Thyroid gland (tissue), 4 donors: ENCODE data around the gene NFIA. TPM values are rescaled to one million over a fixed set of nuclear protein-coding genes. Genes with fewer than 3 reads are reported as not detected.

Experiments
- DNase-seq, 2 donors: peaks; one replicate each; pipeline ENCODE4 v3.0.0-alpha.2; 2019
- H3K27ac ChIP-seq, 3 donors: fragments of 200-600 bp; sonication (generic); 1 replicate in 2 of 3; 2 replicates in 1 of 3; pipeline ENCODE4 v1.5.1; 2016 to 2019; ENCODE audit warnings: mild to moderate bottlenecking in 1 of 3, moderate library complexity in 1 of 3
- H3K27me3 ChIP-seq: fragments of 200-600 bp; sonication (generic); one replicate; pipeline ENCODE4 v1.5.1; 2019
- H3K36me3 ChIP-seq, 2 donors: fragments of 200-600 bp; sonication (generic); one replicate each; pipeline ENCODE4 v1.5.1; 2016 to 2019
- H3K4me1 ChIP-seq, 2 donors: fragments of 200-600 bp; sonication (generic); one replicate each; pipeline ENCODE4 v1.5.1; 2017 to 2019
- H3K4me3 ChIP-seq, 3 donors: fragments of 200-600 bp; sonication (generic); replicated peaks in 1 of 3; 1 replicate in 2 of 3; 2 replicates in 1 of 3; pipeline ENCODE4 v1.5.1; 2016; ENCODE audit warnings: mild to moderate bottlenecking in 1 of 3
- H3K9me3 ChIP-seq: fragments of 200-600 bp; sonication (generic); one replicate; pipeline ENCODE4 v1.5.1; 2017
- CTCF ChIP-seq, 6 experiments: fragments of 200-600 bp in 3 of 6; fragments of 450-650 bp in 3 of 6; sonication (generic) in 3 of 6; IDR thresholded peaks; one replicate each; pipeline ENCODE4 v1.5.1; 2016 to 2019; ENCODE audit warnings: antibody characterized with exemption in 6 of 6, mild to moderate bottlenecking in 2 of 6, inconsistent platforms in 1 of 6, moderate library complexity in 1 of 6
- POLR2A ChIP-seq, 2 donors: fragments of 450-650 bp; IDR thresholded peaks; one replicate each; pipeline ENCODE4 v1.6.1; 2017; ENCODE audit warnings: antibody characterized with exemption in 2 of 2, mild to moderate bottlenecking in 2 of 2, moderate library complexity in 1 of 2
- WGBS, 2 donors: methylation state at CpG; one replicate each; pipeline ENCODE4 v1.1.5; 2017; 5-methylcytosine and 5-hydroxymethylcytosine counted together
- intact Hi-C: fragments of 100-400 bp; cut with DNase I; formaldehyde crosslinking; loops from one replicate; pipeline ENCODE4 v1.15.1; 2023
- total RNA-seq, 4 donors: library from RNA; depleted of rRNA; stranded (reverse); fragments of >200 nt; gene quantifications; one replicate each; pipeline ENCODE4 v1.2.3, GENCODE V29; 2016

NFIA gene
- total RNA-seq, 4 donors from 2014 or later: 105 to 149 (median 118) TPM

DNA sequence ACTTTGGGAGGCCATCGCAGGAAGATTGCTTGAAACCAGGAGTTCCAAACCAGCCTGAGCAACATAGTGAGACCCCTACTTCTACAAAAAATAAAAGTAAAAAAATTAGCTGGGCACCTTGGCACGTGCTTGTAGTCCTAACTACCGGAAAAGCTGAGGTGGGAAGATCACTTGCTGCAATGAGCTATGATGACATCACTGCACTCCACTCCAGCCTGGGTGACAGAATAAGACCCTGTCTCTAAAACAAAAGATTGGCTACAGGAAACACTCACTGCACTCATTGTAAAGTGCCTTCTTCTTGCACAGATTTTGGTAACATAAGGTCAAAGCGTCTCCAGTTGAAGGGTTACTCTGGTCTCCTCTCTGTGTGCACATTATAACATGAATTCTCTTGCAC is 336.8 kb downstream of the NFIA start:
- intact Hi-C loops: no loop called here
- H3K36me3 ChIP-seq: no peaks in the 10 kb centered on the region
- no peak for DNase-seq
- 85 to 94% methylated on average over 4 of the region's 4 CpGs for WGBS, 2 donors
- H3K4me3 ChIP-seq: no peak overlapping the region
- peaks cover 11% of the 10 kb centered on the region in 2 donors for H3K4me1 ChIP-seq
- H3K27me3 ChIP-seq: no peaks in the 10 kb centered on the region
- H3K9me3 ChIP-seq: no peaks in the 10 kb centered on the region
- no peak overlapping the region for H3K27ac ChIP-seq
- TF ChIP-seq CTCF (IDR thresholded peaks at IDR 0.05) (no peak), POLR2A (IDR thresholded peaks at IDR 0.05) (no peak)

DNA sequence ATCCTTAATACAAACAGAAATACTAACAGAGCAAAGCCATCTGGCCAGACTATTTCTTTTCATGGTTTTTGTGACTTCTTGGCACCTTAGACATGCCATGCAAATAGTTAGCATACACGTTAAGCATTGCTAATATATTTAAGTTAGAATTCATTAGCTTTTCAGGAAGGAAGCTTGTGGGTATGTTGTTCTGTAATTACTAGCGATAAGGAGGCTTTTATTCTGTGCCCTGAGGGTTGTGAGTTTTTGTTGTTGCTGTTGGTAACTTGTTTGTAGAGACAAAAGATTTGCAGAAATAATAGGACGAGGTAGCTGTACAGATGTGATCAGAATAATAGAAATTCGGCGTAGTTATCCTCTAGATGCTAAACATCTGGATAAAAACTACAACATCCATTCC is 337.3 kb downstream of the NFIA start:
- Histone ChIP-seq H3K36me3 (no peaks in the 10 kb centered on the region), H3K4me1 (peaks cover 12 to 13% of the 10 kb centered on the region in 2 donors), H3K27ac (no peak overlapping the region), H3K4me3 (no peak overlapping the region), H3K27me3 (no peaks in the 10 kb centered on the region), H3K9me3 (no peaks in the 10 kb centered on the region)
- DNase-seq: no peak
- intact Hi-C loops: no loop called here
- no peak for TF ChIP-seq POLR2A (IDR thresholded peaks at IDR 0.05)
- TF ChIP-seq CTCF (IDR thresholded peaks at IDR 0.05): no peak
- 82 to 84% methylated on average over 5 of the region's 5 CpGs for WGBS, 2 donors

DNA sequence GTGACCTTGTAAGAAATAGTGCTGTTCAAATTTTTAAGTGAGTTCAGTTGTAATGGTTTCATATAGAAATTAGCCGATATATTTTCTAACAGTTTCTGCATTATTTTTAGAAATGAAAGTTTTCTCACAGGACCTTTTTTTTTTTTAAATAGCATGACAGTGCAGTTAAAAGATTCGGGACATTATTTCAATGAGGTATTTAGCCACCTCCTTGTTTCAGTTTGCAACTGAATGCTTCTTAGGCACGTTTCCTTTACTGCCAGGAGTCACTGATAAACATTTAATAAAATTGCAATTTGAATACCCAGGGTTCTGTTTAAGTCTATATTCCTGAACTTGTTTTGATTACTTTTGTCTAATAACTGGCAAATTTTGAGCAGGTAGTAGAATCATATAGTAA is 337.9 kb downstream of the NFIA start:
- intact Hi-C loops: no loop called here
- no peak for TF ChIP-seq CTCF (IDR thresholded peaks at IDR 0.05)
- TF ChIP-seq POLR2A (IDR thresholded peaks at IDR 0.05): no peak
- Histone ChIP-seq H3K4me1 (peaks cover 15 to 19% of the 10 kb centered on the region in 2 donors), H3K9me3 (no peaks in the 10 kb centered on the region), H3K27me3 (no peaks in the 10 kb centered on the region), H3K27ac (no peak overlapping the region), H3K36me3 (no peaks in the 10 kb centered on the region), H3K4me3 (no peak overlapping the region)
- no peak for DNase-seq
- WGBS, 2 donors: 83% methylated on average over 3 of the region's 3 CpGs

DNA sequence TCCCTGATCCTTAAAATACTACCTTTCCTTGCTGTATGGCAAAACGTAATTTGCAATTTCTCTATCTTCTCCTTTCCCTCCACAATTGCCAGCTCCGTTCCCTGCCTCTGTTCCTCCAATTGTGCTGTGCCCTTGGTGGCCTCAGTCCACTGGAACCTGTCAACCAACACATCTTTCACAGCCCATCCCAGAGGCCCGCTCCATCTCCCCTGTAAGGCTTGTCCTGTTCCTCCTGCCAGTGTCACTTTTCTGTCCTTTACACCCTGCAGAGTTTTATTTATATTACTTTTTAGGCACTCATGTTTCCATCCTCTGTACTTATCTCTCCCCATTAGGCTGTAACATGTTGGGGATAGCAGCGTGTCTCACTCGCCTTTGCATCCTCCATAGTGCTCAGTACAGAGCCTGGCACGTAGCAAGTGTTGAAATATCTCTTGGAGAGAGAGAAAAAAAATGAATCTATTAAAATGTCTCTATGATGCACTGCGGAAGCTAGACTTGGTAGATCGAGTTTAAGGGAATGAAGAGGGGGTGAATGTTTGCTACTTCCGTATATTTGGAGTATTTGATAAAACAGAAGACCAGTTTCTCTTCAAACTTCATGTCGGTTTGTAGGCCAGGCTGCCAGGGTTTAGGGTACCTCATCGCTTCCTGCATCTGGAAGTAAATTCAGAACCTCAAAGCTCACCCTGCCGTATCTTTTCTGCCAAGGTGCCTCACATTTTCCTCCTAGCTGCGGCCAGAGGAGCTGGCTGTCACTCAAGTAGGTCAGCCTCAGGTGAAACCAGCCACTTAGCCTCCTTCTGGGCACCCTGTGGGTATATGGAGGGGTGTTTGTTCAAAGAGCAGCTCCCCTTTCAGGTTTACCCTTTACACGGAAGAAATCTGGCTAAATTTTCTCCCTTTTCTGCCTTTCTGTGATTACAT is 338.8 kb downstream of the NFIA start:
- intact Hi-C loops: no loop called here
- H3K27me3 ChIP-seq: no peaks in the 10 kb centered on the region
- H3K27ac ChIP-seq: no peak overlapping the region
- H3K4me3 ChIP-seq: no peak overlapping the region
- 81 to 82% methylated on average over 14 of the region's 14 CpGs for WGBS, 2 donors
- no peaks in the 10 kb centered on the region for H3K9me3 ChIP-seq
- DNase-seq: peak; percentile 44 to 48
- peaks cover 19 to 27% of the 10 kb centered on the region in 2 donors for H3K4me1 ChIP-seq
- H3K36me3 ChIP-seq: no peaks in the 10 kb centered on the region
- TF ChIP-seq CTCF (IDR thresholded peaks at IDR 0.05): no peak
- TF ChIP-seq POLR2A (IDR thresholded peaks at IDR 0.05): no peak

DNA sequence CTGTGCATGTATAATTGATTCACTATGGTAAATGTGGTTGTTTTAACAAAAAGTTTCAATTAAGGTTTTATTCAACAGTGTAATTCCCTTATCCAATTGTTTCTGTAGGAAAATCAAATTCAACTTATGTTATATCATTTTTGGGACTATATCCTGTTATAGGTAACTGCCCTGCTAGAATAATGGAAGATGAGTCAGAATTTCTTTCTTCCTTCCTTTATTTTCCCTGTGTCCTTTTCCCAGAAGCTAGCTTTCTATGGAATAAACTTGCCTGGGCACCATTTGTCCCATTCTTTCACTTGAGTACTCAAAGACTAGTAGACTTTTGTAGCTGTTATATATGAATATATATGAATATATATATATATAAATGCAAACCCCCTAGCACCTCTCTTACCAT is 341.3 kb downstream of the NFIA start:
- Histone ChIP-seq H3K27me3 (no peaks in the 10 kb centered on the region), H3K27ac (peak overlapping the region in 1 of 3 donors; percentile 7), H3K36me3 (no peaks in the 10 kb centered on the region), H3K4me1 (peaks cover 16 to 33% of the 10 kb centered on the region in 2 donors), H3K9me3 (no peaks in the 10 kb centered on the region), H3K4me3 (no peak overlapping the region)
- no peak for DNase-seq
- intact Hi-C loops: no loop called here
- TF ChIP-seq CTCF (IDR thresholded peaks at IDR 0.05): no peak
- TF ChIP-seq POLR2A (IDR thresholded peaks at IDR 0.05): no peak
